CD14-positive monocyte (primary cell): ENCODE measurements around the gene ERBB4. TPM values are rescaled to one million over a fixed set of nuclear protein-coding genes. Genes with fewer than 3 reads are reported as not detected.

ENCODE experiments used
- DNase-seq, 3 donors: peaks; one replicate each; pipeline ENCODE4 v3.0.0-alpha.2; 2011 to 2022
- H2AFZ ChIP-seq: 2 replicates; pipeline ENCODE4 v1.6.0; 2012; ENCODE audit warnings: mild to moderate bottlenecking, low read depth, low read length, inconsistent platforms; ENCODE audit not compliant: insufficient read depth, poor library complexity, severe bottlenecking
- H3K27ac ChIP-seq, 2 donors: 1 replicate in 1 of 2; 2 replicates in 1 of 2; pipeline ENCODE4 v1.5.1; 2012 to 2013; ENCODE audit warnings: low read length in 2 of 2, control low read depth in 1 of 2, inconsistent platforms in 1 of 2, low read depth in 1 of 2, mild to moderate bottlenecking in 1 of 2
- H3K27me3 ChIP-seq, 2 donors: one replicate each; pipeline versions ENCODE4 v1.6.0 to v1.6.1; 2011 to 2013; ENCODE audit warnings: low read length in 2 of 2; ENCODE audit not compliant: control insufficient read depth in 2 of 2, insufficient read depth in 2 of 2
- H3K36me3 ChIP-seq, 2 donors: replicated peaks in 1 of 2; 1 replicate in 1 of 2; 2 replicates in 1 of 2; pipeline versions ENCODE4 v1.5.1 to v1.6.1; 2012 to 2013; ENCODE audit warnings: low read length in 2 of 2, control low read depth in 1 of 2, inconsistent platforms in 1 of 2, mild to moderate bottlenecking in 1 of 2; ENCODE audit not compliant: insufficient read depth in 2 of 2, control insufficient read depth in 1 of 2
- H3K4me1 ChIP-seq, 2 donors: 1 replicate in 1 of 2; 2 replicates in 1 of 2; pipeline versions ENCODE4 v1.5.1 to v1.6.1; 2012 to 2013; ENCODE audit warnings: low read length in 2 of 2, control low read depth in 1 of 2, inconsistent platforms in 1 of 2, mild to moderate bottlenecking in 1 of 2, moderate library complexity in 1 of 2; ENCODE audit not compliant: insufficient read depth in 2 of 2, control insufficient read depth in 1 of 2
- H3K4me2 ChIP-seq: replicated peaks from 2 replicates; pipeline ENCODE3; 2012; ENCODE audit warnings: low read length, moderate library complexity, mild to moderate bottlenecking; ENCODE audit not compliant: poor library complexity, severe bottlenecking; ENCODE audit errors: extremely low read depth
- H3K4me3 ChIP-seq, 3 experiments: fragments of 200-600 bp in 1 of 3; sonication (generic) in 1 of 3; replicated peaks in 1 of 3; 1 replicate in 2 of 3; 2 replicates in 1 of 3; pipeline ENCODE4 v1.5.1; 2011 to 2013; ENCODE audit warnings: low read length in 3 of 3, mild to moderate bottlenecking in 3 of 3, control low read depth in 2 of 3, low read depth in 2 of 3, inconsistent platforms in 1 of 3, moderate library complexity in 1 of 3
- H3K79me2 ChIP-seq: 2 replicates; pipeline ENCODE4 v1.6.0; 2012; ENCODE audit warnings: mild to moderate bottlenecking, control low read depth, inconsistent platforms, low read length, moderate library complexity; ENCODE audit not compliant: insufficient read depth
- H3K9ac ChIP-seq: 2 replicates; pipeline ENCODE4 v1.6.0; 2017; ENCODE audit warnings: low read length, mild to moderate bottlenecking; ENCODE audit not compliant: insufficient read depth, poor library complexity, severe bottlenecking
- H3K9me3 ChIP-seq, 2 donors: replicated peaks in 1 of 2; 1 replicate in 1 of 2; 2 replicates in 1 of 2; pipeline versions ENCODE4 v1.5.1 to v1.6.1; 2012 to 2013; ENCODE audit warnings: low read length in 2 of 2, control low read depth in 1 of 2; ENCODE audit not compliant: control insufficient read depth in 1 of 2, insufficient read depth in 1 of 2
- H4K20me1 ChIP-seq: 2 replicates; pipeline ENCODE4 v1.6.0; 2012; ENCODE audit warnings: mild to moderate bottlenecking, low read length, control low read depth, moderate library complexity; ENCODE audit not compliant: insufficient read depth
- H3K27ac Mint-ChIP-seq, 7 donors: one replicate each; pipeline ENCODE4 v1.8.0; 2020; ENCODE audit warnings: mild to moderate bottlenecking in 7 of 7, mixed read lengths in 7 of 7, moderate library complexity in 6 of 7, inconsistent platforms in 2 of 7
- H3K27me3 Mint-ChIP-seq, 3 donors: one replicate each; pipeline ENCODE4 v1.8.0; 2021 to 2022; ENCODE audit warnings: low read depth in 3 of 3, mild to moderate bottlenecking in 3 of 3, mixed read lengths in 3 of 3, moderate library complexity in 3 of 3, inconsistent platforms in 1 of 3
- H3K36me3 Mint-ChIP-seq, 2 donors: one replicate each; pipeline ENCODE4 v1.8.0; 2020; ENCODE audit warnings: mixed read lengths in 2 of 2, inconsistent platforms in 1 of 2, mild to moderate bottlenecking in 1 of 2
- H3K4me1 Mint-ChIP-seq: one replicate; pipeline ENCODE4 v1.8.0; 2020; ENCODE audit warnings: mild to moderate bottlenecking, mixed read lengths
- H3K4me3 Mint-ChIP-seq, 2 donors: one replicate each; pipeline ENCODE4 v1.8.0; 2020; ENCODE audit warnings: mild to moderate bottlenecking in 2 of 2, mixed read lengths in 2 of 2, moderate library complexity in 1 of 2
- H3K9me3 Mint-ChIP-seq, 7 donors: one replicate each; pipeline ENCODE4 v1.8.0; 2020 to 2022; ENCODE audit warnings: mixed read lengths in 7 of 7, mild to moderate bottlenecking in 6 of 7, moderate library complexity in 6 of 7, inconsistent platforms in 2 of 7
- CTCF ChIP-seq: fragments of 200-600 bp; IDR thresholded peaks from one replicate; pipeline ENCODE4 v1.8.0; 2022; ENCODE audit warnings: antibody characterized with exemption, mild to moderate bottlenecking
- intact Hi-C, 2 donors: fragments of 100-400 bp; cut with micrococcal nuclease; formaldehyde crosslinking; loops; one replicate each; pipeline versions ENCODE4 v1.15.0 to v1.15.1; 2023
- polyA plus RNA-seq, 3 donors: library from polyadenylated mRNA; depleted of rRNA in 1 of 3; unstranded in 2 of 3; stranded (reverse) in 1 of 3; fragments of 300-500 nt in 2 of 3; fragments of >200 nt in 1 of 3; fragmentation: Illumina TruSeq in 2 of 3; gene quantifications; 1 replicate in 2 of 3; 2 replicates in 1 of 3; pipeline ENCODE4 v1.2.3, GENCODE V29; 2012 to 2021

Gene ERBB4
- polyA plus RNA-seq, 3 donors: not detected

GRCh38 chr2:212099658-212100057, 438.9 kb downstream of the ERBB4 start:
- H2AFZ ChIP-seq: no peak overlapping the region
- no peaks in the 10 kb centered on the region for H4K20me1 ChIP-seq
- no peak overlapping the region for H3K4me3 Mint-ChIP-seq
- H3K4me1 Mint-ChIP-seq: no peaks in the 10 kb centered on the region
- no peaks in the 10 kb centered on the region for H3K36me3 Mint-ChIP-seq
- H3K27me3 ChIP-seq: no peaks in the 10 kb centered on the region
- H3K9me3 ChIP-seq: no peaks in the 10 kb centered on the region
- no peak for DNase-seq
- H3K36me3 ChIP-seq: no peaks in the 10 kb centered on the region
- no peak overlapping the region for H3K4me2 ChIP-seq
- H3K27ac ChIP-seq: no peak overlapping the region
- no peak overlapping the region for H3K27ac Mint-ChIP-seq
- H3K79me2 ChIP-seq: no peaks in the 10 kb centered on the region
- H3K27me3 Mint-ChIP-seq: no peaks in the 10 kb centered on the region
- intact Hi-C loops: no loop called here
- no peak overlapping the region for H3K9ac ChIP-seq
- H3K4me3 ChIP-seq: no peak overlapping the region
- TF ChIP-seq CTCF: no peak
- H3K9me3 Mint-ChIP-seq: peaks cover 0 to 2% (median 0%) of the 10 kb centered on the region in 7 donors
- H3K4me1 ChIP-seq: no peaks in the 10 kb centered on the region

- TF ChIP-seq CTCF: no peak
- Histone ChIP-seq H3K4me3 (no peak overlapping the region), H3K27ac (no peak overlapping the region), H2AFZ (no peak overlapping the region), H3K9ac (no peak overlapping the region), H3K9me3 (no peaks in the 10 kb centered on the region), H3K4me2 (no peak overlapping the region), H3K36me3 (no peaks in the 10 kb centered on the region), H3K27me3 (no peaks in the 10 kb centered on the region), H3K79me2 (no peaks in the 10 kb centered on the region), H3K4me1 (no peaks in the 10 kb centered on the region), H4K20me1 (no peaks in the 10 kb centered on the region)
- Mint-ChIP-seq H3K9me3 (peaks cover 0 to 2% (median 0%) of the 10 kb centered on the region in 7 donors), H3K27me3 (no peaks in the 10 kb centered on the region), H3K4me1 (no peaks in the 10 kb centered on the region), H3K27ac (no peak overlapping the region), H3K36me3 (no peaks in the 10 kb centered on the region), H3K4me3 (no peak overlapping the region)
- DNase-seq: no peak
- intact Hi-C loops: no loop called here
Observed at GRCh38 chr2:212098966-212099365, 439.6 kb downstream of the ERBB4 start.
